Natural killer cell (primary cell): Measurements from ENCODE around the gene KRT83. TPM values are rescaled to one million over a fixed set of nuclear protein-coding genes. Genes with fewer than 3 reads are reported as not detected.

Source experiments
- ATAC-seq, 3 donors: fragments of 150-1000 bp in 2 of 3; fragments of 200-7000 bp in 1 of 3; cut with Tn5 transposase; 1 replicate in 1 of 3; 2 replicates in 2 of 3; pipeline ENCODE4 v1.10.0; 2021; ENCODE audit warnings: mild to moderate bottlenecking in 2 of 3, moderate library complexity in 2 of 3
- DNase-seq, 2 donors: peaks; one replicate each; pipeline versions ENCODE4 v3.0.0 to v3.0.0-alpha.2; 2013 to 2021; ENCODE audit warnings: mixed read lengths in 1 of 2
- H3K27ac ChIP-seq: one replicate; pipeline ENCODE4 v1.5.1; 2013; ENCODE audit warnings: mild to moderate bottlenecking, low read length
- H3K27me3 ChIP-seq: one replicate; pipeline ENCODE4 v1.6.1; 2013; ENCODE audit warnings: low read length; ENCODE audit not compliant: control insufficient read depth, insufficient read depth
- H3K36me3 ChIP-seq: one replicate; pipeline ENCODE4 v1.6.1; 2013; ENCODE audit warnings: low read length; ENCODE audit not compliant: control insufficient read depth, insufficient read depth
- H3K4me1 ChIP-seq: one replicate; pipeline ENCODE4 v1.6.1; 2013; ENCODE audit warnings: low read length; ENCODE audit not compliant: control insufficient read depth, insufficient read depth
- H3K4me3 ChIP-seq: one replicate; pipeline ENCODE4 v1.5.1; 2013; ENCODE audit warnings: low read length
- H3K9me3 ChIP-seq: one replicate; pipeline ENCODE4 v1.6.1; 2013; ENCODE audit warnings: low read length; ENCODE audit not compliant: control insufficient read depth, insufficient read depth
- H3K27ac Mint-ChIP-seq, 2 donors: one replicate each; pipeline ENCODE4 v1.8.0; 2022; ENCODE audit warnings: mild to moderate bottlenecking in 2 of 2, mixed read lengths in 2 of 2, moderate library complexity in 1 of 2
- H3K27me3 Mint-ChIP-seq, 2 donors: one replicate each; pipeline ENCODE4 v1.8.0; 2022; ENCODE audit warnings: low read depth in 2 of 2, mixed read lengths in 2 of 2
- H3K36me3 Mint-ChIP-seq: one replicate; pipeline ENCODE4 v1.8.0; 2022; ENCODE audit warnings: mixed read lengths
- H3K4me1 Mint-ChIP-seq, 2 donors: one replicate each; pipeline ENCODE4 v1.8.0; 2022; ENCODE audit warnings: mixed read lengths in 2 of 2
- H3K4me3 Mint-ChIP-seq: one replicate; pipeline ENCODE4 v1.8.0; 2022; ENCODE audit warnings: mild to moderate bottlenecking, moderate library complexity, mixed read lengths
- H3K9me3 Mint-ChIP-seq, 2 donors: one replicate each; pipeline ENCODE4 v1.8.0; 2022; ENCODE audit warnings: mixed read lengths in 2 of 2
- WGBS: methylation state at CpG from one replicate; pipeline ENCODE4 v1.1.7; 2013; ENCODE audit warnings: missing lambda C conversion rate; ENCODE audit not compliant: insufficient coverage; 5-methylcytosine and 5-hydroxymethylcytosine counted together
- intact Hi-C: fragments of 100-400 bp; cut with micrococcal nuclease; formaldehyde crosslinking; loops from one replicate; pipeline ENCODE4 v1.14.2; 2022
- total RNA-seq, 4 donors: library from RNA; stranded (reverse); fragments of 120-200 nt in 1 of 4; gene quantifications; one replicate each; pipeline versions ENCODE4 v1.2.3 to v1.2.4, GENCODE V29; 2013 to 2022
- TF ChIP-seq, protein P1 (sequence below): fragments of 200-600 bp; IDR thresholded peaks from one replicate; pipeline ENCODE4 v1.8.0; 2022; ENCODE audit warnings: antibody characterized with exemption

The KRT83 gene
- total RNA-seq, 3 donors from 2014 or later (not counting 1 experiment from before 2014, with no cell fraction given), result not detected

DNA sequence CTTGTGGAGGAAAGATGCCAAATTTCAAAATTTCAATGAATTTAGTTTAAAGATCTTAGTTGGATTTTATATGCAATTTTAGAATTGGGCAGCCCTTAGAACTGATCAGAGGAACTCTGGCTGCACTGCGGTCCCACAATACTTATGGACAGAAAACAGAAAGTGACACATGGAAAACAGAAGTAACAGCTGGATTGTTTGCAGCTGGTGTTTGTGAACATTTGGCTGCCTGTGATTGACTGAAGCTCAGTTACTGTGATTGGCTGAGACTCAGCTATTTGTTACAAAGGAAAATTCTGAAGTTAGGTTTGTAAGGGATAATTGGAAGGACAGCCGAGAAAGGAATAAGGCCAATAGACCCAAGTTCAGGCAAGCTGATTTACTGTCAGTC, 56.8 kb downstream of the KRT83 start:
- no peak for ATAC-seq
- no peaks in the 10 kb centered on the region for H3K9me3 Mint-ChIP-seq

More for the DNA sequence above, 56.8 kb downstream of the KRT83 start:
- H3K4me1 Mint-ChIP-seq, result peaks cover 11 to 13% of the 10 kb centered on the region in 2 donors
- Histone ChIP-seq H3K9me3 (no peaks in the 10 kb centered on the region), H3K4me3 (no peak overlapping the region), H3K4me1 (peaks cover 3% of the 10 kb centered on the region), H3K27ac (no peak overlapping the region), H3K27me3 (no peaks in the 10 kb centered on the region), H3K36me3 (no peaks in the 10 kb centered on the region)
- intact Hi-C loops, result no loop called here
- TF ChIP-seq, protein P1, sequence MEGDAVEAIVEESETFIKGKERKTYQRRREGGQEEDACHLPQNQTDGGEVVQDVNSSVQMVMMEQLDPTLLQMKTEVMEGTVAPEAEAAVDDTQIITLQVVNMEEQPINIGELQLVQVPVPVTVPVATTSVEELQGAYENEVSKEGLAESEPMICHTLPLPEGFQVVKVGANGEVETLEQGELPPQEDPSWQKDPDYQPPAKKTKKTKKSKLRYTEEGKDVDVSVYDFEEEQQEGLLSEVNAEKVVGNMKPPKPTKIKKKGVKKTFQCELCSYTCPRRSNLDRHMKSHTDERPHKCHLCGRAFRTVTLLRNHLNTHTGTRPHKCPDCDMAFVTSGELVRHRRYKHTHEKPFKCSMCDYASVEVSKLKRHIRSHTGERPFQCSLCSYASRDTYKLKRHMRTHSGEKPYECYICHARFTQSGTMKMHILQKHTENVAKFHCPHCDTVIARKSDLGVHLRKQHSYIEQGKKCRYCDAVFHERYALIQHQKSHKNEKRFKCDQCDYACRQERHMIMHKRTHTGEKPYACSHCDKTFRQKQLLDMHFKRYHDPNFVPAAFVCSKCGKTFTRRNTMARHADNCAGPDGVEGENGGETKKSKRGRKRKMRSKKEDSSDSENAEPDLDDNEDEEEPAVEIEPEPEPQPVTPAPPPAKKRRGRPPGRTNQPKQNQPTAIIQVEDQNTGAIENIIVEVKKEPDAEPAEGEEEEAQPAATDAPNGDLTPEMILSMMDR, result no peak
- no peak overlapping the region for H3K4me3 Mint-ChIP-seq
- 90% methylated on average over 2 of the region's 2 CpGs for WGBS
- no peak overlapping the region for H3K27ac Mint-ChIP-seq
- DNase-seq, result no peak
- H3K36me3 Mint-ChIP-seq, result no peaks in the 10 kb centered on the region
- peaks cover 32 to 41% of the 10 kb centered on the region in 2 donors for H3K27me3 Mint-ChIP-seq

Other genes starting within 250 kb of the KRT83 start
- not detected for gene SMIM41, start 241.7 kb downstream of the KRT83 start, total RNA-seq
- gene KRT80, start 129.4 kb downstream of the KRT83 start, total RNA-seq, result not detected
- under 1 TPM in 1 of 3 donors, not detected in 2; 0.54 TPM for gene KRT7, start 88.2 kb downstream of the KRT83 start, total RNA-seq
- gene KRT86, start 46.8 kb downstream of the KRT83 start, total RNA-seq, result 1 to 10 TPM; 2.0 to 3.6 (median 2.7) TPM
- 1 to 10 TPM in 2 of 3 donors, under 1 TPM in 1; 0.28 to 1.4 (median 1.3) TPM for gene KRT81, start 29.9 kb downstream of the KRT83 start, total RNA-seq
- not detected for gene KRT85, start 46.1 kb upstream of the KRT83 start, total RNA-seq
- not detected for gene KRT84, start 64.3 kb upstream of the KRT83 start, total RNA-seq
- gene KRT82, start 84.9 kb upstream of the KRT83 start, total RNA-seq, result not detected
- not detected for gene KRT75, start 113.0 kb upstream of the KRT83 start, total RNA-seq
- not detected for gene KRT6B, start 130.7 kb upstream of the KRT83 start, total RNA-seq
- gene KRT6C, start 152.4 kb upstream of the KRT83 start, total RNA-seq, result not detected
- gene KRT6A, start 171.9 kb upstream of the KRT83 start, total RNA-seq, result not detected
- gene KRT5, start 199.0 kb upstream of the KRT83 start, total RNA-seq, result under 1 TPM in 2 of 3 donors, not detected in 1; 0.40 to 0.70 TPM
- gene KRT71, start 231.7 kb upstream of the KRT83 start, total RNA-seq, result not detected